ENCODE data around the gene PMM1.
A peak's percentile ranks its signal among the peaks of the same experiment; 100 is the strongest.

The PMM1 gene

DNA sequence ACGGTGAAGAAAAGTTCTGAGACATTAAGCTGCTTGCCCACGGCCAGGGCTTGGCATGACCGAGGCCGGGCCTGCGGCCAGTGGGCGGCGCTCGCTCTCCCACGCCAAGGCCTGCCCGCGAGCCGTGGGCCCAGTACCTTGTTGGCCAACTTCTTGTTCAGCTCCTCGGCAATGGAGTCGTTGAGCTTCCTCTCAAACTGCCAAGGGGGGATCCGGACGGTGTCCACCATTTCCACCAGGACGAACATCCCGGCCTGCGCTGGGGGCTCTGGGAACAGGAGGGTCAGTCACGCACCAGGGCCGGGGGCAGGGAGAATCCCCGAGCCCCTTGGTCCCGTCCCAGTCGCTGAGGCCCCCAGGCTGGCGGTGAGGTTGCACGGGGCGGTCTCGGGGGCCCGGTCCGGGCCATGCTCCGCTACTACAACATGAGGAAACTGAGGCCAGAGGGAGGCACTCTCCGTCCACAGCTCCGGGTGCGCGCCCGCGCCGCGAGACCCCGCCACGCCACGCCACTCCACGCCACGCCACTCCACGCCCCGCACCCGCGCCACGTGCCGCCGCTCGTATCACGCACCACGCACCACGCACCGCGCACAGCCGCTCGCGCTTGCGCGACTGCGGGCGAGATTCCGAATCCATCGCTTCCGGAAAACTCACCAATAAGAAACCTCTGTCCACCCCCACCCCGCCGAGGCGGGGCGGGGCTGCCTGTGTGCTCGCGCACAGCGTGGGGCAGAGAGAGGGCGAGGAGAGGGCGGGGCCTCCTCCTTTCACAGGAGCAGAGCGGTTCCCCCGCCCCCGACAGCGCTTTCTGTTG lies 45.6 kb downstream of the PMM1 start, which contains the start of gene POLR3H:
TSS of gene POLR3H (minus strand) at position 617 of the 817 bp plus-strand sequence. CDS start at position 248, 369 bp downstream.
- H3K27me3 ChIP-seq (ENCODE audit: insufficient read depth, low read length) = 0 out of 2 replicates have a peak, but pooled peaks cover 5% of the 10 kb centered on the region
- H3K36me3 ChIP-seq (ENCODE audit: insufficient read depth, low read depth, low read length) = no peaks in the 10 kb centered on the region; the same call in 1 of the 2 replicates
- H3K4me3 ChIP-seq (ENCODE audit: low read length) = peak within 1 kb of the TSS; percentile 94
- H3K9me3 ChIP-seq (ENCODE audit: insufficient read depth, low read depth, low read length) = no peaks in the 10 kb centered on the region
- H3K27ac ChIP-seq (ENCODE audit: low read length) = no peak within 1 kb of the TSS
- peak within 1 kb of the TSS; percentile 87 for H3K9ac ChIP-seq (ENCODE audit: low read depth, low read length)
- no peaks in the 10 kb centered on the region; the same call in 1 of the 2 replicates for H3K4me1 ChIP-seq (ENCODE audit: insufficient read depth, low read length)

DNA sequence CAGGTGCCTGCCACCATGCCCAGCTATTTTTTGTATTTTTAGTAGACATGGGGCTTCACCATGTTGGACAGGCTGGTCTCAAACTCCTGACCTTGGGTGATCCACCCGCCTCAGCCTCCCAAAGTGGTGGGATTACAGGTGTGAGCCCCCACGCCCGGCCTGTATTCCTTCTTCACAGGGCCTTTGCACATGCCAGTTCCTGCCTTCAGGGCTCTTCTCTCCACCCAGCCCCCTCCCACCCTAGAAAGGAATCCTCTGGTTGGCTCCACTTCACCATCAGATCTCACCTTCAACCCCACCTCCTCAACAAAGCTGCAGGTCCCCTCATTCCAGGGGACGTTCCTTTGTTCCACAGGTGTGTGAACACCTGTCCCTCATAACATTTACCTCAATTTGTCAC lies 47.4 kb downstream of the PMM1 start:
- no peak overlapping the region for H3K4me3 ChIP-seq (ENCODE audit: low read length)
- no peaks in the 10 kb centered on the region for H3K9me3 ChIP-seq (ENCODE audit: insufficient read depth, low read depth, low read length)
- no peaks in the 10 kb centered on the region; the same call in 1 of the 2 replicates for H3K4me1 ChIP-seq (ENCODE audit: insufficient read depth, low read length)
- H3K27me3 ChIP-seq (ENCODE audit: insufficient read depth, low read length) = 0 out of 2 replicates have a peak, but pooled peaks cover 5% of the 10 kb centered on the region
- no peak overlapping the region for H3K27ac ChIP-seq (ENCODE audit: low read length)
- no peaks in the 10 kb centered on the region; the same call in 1 of the 2 replicates for H3K36me3 ChIP-seq (ENCODE audit: insufficient read depth, low read depth, low read length)
- no peak overlapping the region for H3K9ac ChIP-seq (ENCODE audit: low read depth, low read length)

DNA sequence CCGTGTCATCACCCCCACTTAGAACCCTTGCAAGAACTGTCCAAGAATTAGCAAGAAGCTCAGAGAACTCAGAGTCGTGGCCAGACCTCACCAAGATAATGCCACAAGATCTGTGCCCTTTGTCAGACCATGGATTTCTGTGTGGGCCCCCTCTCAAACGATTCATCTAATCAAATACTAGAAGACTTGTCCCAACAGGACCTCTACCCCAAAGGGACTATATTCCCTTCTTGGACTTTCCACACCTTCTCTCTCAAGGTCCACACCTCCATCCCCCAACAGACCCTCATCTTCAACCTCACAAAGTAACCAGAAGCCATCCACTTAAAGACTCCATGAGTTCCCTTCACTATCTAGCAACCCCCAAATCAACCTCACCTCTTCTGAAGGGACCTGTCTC lies 48.2 kb downstream of the PMM1 start:
- Histone ChIP-seq H3K4me3 (ENCODE audit: low read length) (no peak overlapping the region), H3K36me3 (ENCODE audit: insufficient read depth, low read depth, low read length) (no peaks in the 10 kb centered on the region; the same call in 1 of the 2 replicates), H3K27ac (ENCODE audit: low read length) (no peak overlapping the region), H3K4me1 (ENCODE audit: insufficient read depth, low read length) (no peaks in the 10 kb centered on the region; the same call in 1 of the 2 replicates), H3K9ac (ENCODE audit: low read depth, low read length) (no peak overlapping the region), H3K9me3 (ENCODE audit: insufficient read depth, low read depth, low read length) (no peaks in the 10 kb centered on the region), H3K27me3 (ENCODE audit: insufficient read depth, low read length) (0 out of 2 replicates have a peak, but pooled peaks cover 5% of the 10 kb centered on the region)

GRCh38 chr22:41540365-41540764 lies 49.3 kb downstream of the PMM1 start:
- Histone ChIP-seq H3K27ac (ENCODE audit: low read length) (no peak overlapping the region), H3K9ac (ENCODE audit: low read depth, low read length) (no peak overlapping the region), H3K4me1 (ENCODE audit: insufficient read depth, low read length) (no peaks in the 10 kb centered on the region; the same call in 1 of the 2 replicates), H3K36me3 (ENCODE audit: insufficient read depth, low read depth, low read length) (no peaks in the 10 kb centered on the region; the same call in 1 of the 2 replicates), H3K27me3 (ENCODE audit: insufficient read depth, low read length) (0 out of 2 replicates have a peak, but pooled peaks cover 4% of the 10 kb centered on the region), H3K4me3 (ENCODE audit: low read length) (no peak overlapping the region), H3K9me3 (ENCODE audit: insufficient read depth, low read depth, low read length) (no peaks in the 10 kb centered on the region)

DNA sequence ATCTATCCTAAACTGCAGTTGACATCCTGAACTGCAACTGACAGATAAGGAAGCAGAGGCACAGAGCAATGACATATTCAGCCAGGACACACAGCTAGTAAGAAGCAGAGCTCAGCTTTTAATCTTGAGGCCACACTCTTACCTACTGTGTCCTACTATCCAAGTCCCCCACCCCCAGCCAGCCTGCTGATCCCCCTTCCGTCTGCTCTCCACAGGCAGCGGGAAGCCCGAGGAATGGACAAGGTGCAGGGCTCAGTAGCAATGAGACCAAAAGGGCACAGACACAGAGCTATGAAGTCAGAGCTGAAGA lies 49.7 kb downstream of the PMM1 start:
- no peaks in the 10 kb centered on the region; the same call in 1 of the 2 replicates for H3K4me1 ChIP-seq (ENCODE audit: insufficient read depth, low read length)
- H3K27ac ChIP-seq (ENCODE audit: low read length) = no peak overlapping the region
- 0 out of 2 replicates have a peak, but pooled peaks cover under 1% of the 10 kb centered on the region for H3K27me3 ChIP-seq (ENCODE audit: insufficient read depth, low read length)
- H3K4me3 ChIP-seq (ENCODE audit: low read length) = no peak overlapping the region
- no peak overlapping the region for H3K9ac ChIP-seq (ENCODE audit: low read depth, low read length)
- H3K36me3 ChIP-seq (ENCODE audit: insufficient read depth, low read depth, low read length) = no peaks in the 10 kb centered on the region; the same call in 1 of the 2 replicates
- H3K9me3 ChIP-seq (ENCODE audit: insufficient read depth, low read depth, low read length) = no peaks in the 10 kb centered on the region

- Histone ChIP-seq H3K36me3 (ENCODE audit: insufficient read depth, low read depth, low read length) (no peaks in the 10 kb centered on the region; the same call in 1 of the 2 replicates), H3K27ac (ENCODE audit: low read length) (no peak overlapping the region), H3K4me1 (ENCODE audit: insufficient read depth, low read length) (no peaks in the 10 kb centered on the region), H3K9ac (ENCODE audit: low read depth, low read length) (no peak overlapping the region), H3K4me3 (ENCODE audit: low read length) (no peak overlapping the region), H3K9me3 (ENCODE audit: insufficient read depth, low read depth, low read length) (no peaks in the 10 kb centered on the region), H3K27me3 (ENCODE audit: insufficient read depth, low read length) (no peaks in the 10 kb centered on the region)
Measured at GRCh38 chr22:41539146-41540005, 50.3 kb downstream of the PMM1 start.

DNA sequence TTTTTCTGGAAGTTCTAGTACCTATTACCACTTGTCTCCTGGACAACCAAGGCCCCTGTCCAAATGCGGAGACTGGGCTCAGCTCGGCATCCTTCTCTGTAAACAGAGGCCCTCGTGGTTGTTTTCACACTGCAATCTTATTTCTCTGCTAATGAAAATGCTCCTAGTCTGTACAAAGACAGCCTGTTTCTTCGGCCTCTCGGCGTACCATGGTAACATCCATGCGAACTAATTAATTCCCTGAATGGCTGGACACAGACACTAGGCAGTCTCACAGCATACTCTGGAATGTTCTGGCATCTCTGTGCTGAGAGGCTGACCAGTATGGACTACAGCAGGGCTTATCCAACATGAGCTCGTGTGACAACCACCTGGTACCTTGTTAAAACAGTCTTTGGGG lies 51.1 kb downstream of the PMM1 start:
- Histone ChIP-seq H3K27me3 (ENCODE audit: insufficient read depth, low read length) (no peaks in the 10 kb centered on the region), H3K27ac (ENCODE audit: low read length) (no peak overlapping the region), H3K4me1 (ENCODE audit: insufficient read depth, low read length) (no peaks in the 10 kb centered on the region), H3K36me3 (ENCODE audit: insufficient read depth, low read depth, low read length) (peaks cover 4% of the 10 kb centered on the region; the same call in 1 of the 2 replicates), H3K4me3 (ENCODE audit: low read length) (no peak overlapping the region), H3K9ac (ENCODE audit: low read depth, low read length) (no peak overlapping the region), H3K9me3 (ENCODE audit: insufficient read depth, low read depth, low read length) (no peaks in the 10 kb centered on the region)

GRCh38 chr22:41537203-41537602 lies 52.4 kb downstream of the PMM1 start:
- Histone ChIP-seq H3K27me3 (ENCODE audit: insufficient read depth, low read length) (no peaks in the 10 kb centered on the region), H3K36me3 (ENCODE audit: insufficient read depth, low read depth, low read length) (peaks cover 9% of the 10 kb centered on the region), H3K4me1 (ENCODE audit: insufficient read depth, low read length) (peaks cover 4% of the 10 kb centered on the region; the same call in 1 of the 2 replicates), H3K9ac (ENCODE audit: low read depth, low read length) (no peak overlapping the region), H3K27ac (ENCODE audit: low read length) (no peak overlapping the region), H3K9me3 (ENCODE audit: insufficient read depth, low read depth, low read length) (no peaks in the 10 kb centered on the region), H3K4me3 (ENCODE audit: low read length) (no peak overlapping the region)

- Histone ChIP-seq H3K4me3 (ENCODE audit: low read length) (no peak overlapping the region), H3K4me1 (ENCODE audit: insufficient read depth, low read length) (peaks cover 4% of the 10 kb centered on the region; the same call in 1 of the 2 replicates), H3K27me3 (ENCODE audit: insufficient read depth, low read length) (no peaks in the 10 kb centered on the region), H3K9me3 (ENCODE audit: insufficient read depth, low read depth, low read length) (no peaks in the 10 kb centered on the region), H3K27ac (ENCODE audit: low read length) (no peak overlapping the region), H3K36me3 (ENCODE audit: insufficient read depth, low read depth, low read length) (peaks cover 29% of the 10 kb centered on the region), H3K9ac (ENCODE audit: low read depth, low read length) (no peak overlapping the region)
Measured at GRCh38 chr22:41535244-41535643, 54.4 kb downstream of the PMM1 start.

GRCh38 chr22:41534219-41534618 lies 55.4 kb downstream of the PMM1 start:
- Histone ChIP-seq H3K27ac (ENCODE audit: low read length) (no peak overlapping the region), H3K4me1 (ENCODE audit: insufficient read depth, low read length) (peaks cover 4% of the 10 kb centered on the region; the same call in 1 of the 2 replicates), H3K9me3 (ENCODE audit: insufficient read depth, low read depth, low read length) (no peaks in the 10 kb centered on the region), H3K27me3 (ENCODE audit: insufficient read depth, low read length) (no peaks in the 10 kb centered on the region), H3K4me3 (ENCODE audit: low read length) (no peak overlapping the region), H3K9ac (ENCODE audit: low read depth, low read length) (no peak overlapping the region), H3K36me3 (ENCODE audit: insufficient read depth, low read depth, low read length) (peaks cover 37% of the 10 kb centered on the region)
